ENCODE results near the gene LPCAT2.

LPCAT2 gene

GRCh38 chr16:55540221-55540620 lies 31.3 kb downstream of the LPCAT2 start:
- H3K4me3 ChIP-seq (IDR thresholded peaks at IDR 0.05; ENCODE audit: insufficient read depth, low read depth, low read length) = no peak overlapping the region
- no peak overlapping the region for H3K9ac ChIP-seq
- no peak overlapping the region for H3K27ac ChIP-seq
- no peak for TF ChIP-seq CTCF (conservative IDR thresholded peaks at IDR 0.05; ENCODE audit: low read depth, low read length)
- no peak overlapping the region for H2AFZ ChIP-seq (ENCODE audit: low read depth)
- H3K4me2 ChIP-seq = no peak overlapping the region
- H3K4me1 ChIP-seq (ENCODE audit: low read depth, poor library complexity, severe bottlenecking) = peaks cover 46% of the 10 kb centered on the region
- H3K79me2 ChIP-seq (ENCODE audit: insufficient read depth, low read depth) = no peaks in the 10 kb centered on the region
- H3K36me3 ChIP-seq (ENCODE audit: insufficient read depth) = no peaks in the 10 kb centered on the region
- H3K27me3 ChIP-seq (ENCODE audit: insufficient read depth, low read depth) = no peaks in the 10 kb centered on the region
- no peaks in the 10 kb centered on the region for H4K20me1 ChIP-seq (ENCODE audit: insufficient read depth)

GRCh38 chr16:55542459-55543082 lies 33.7 kb downstream of the LPCAT2 start:
- Histone ChIP-seq H3K27me3 (ENCODE audit: insufficient read depth, low read depth) (no peaks in the 10 kb centered on the region), H3K4me1 (ENCODE audit: low read depth, poor library complexity, severe bottlenecking) (peaks cover 22% of the 10 kb centered on the region), H3K36me3 (ENCODE audit: insufficient read depth) (no peaks in the 10 kb centered on the region), H3K27ac (no peak overlapping the region), H4K20me1 (ENCODE audit: insufficient read depth) (no peaks in the 10 kb centered on the region), H3K4me2 (no peak overlapping the region), H3K79me2 (ENCODE audit: insufficient read depth, low read depth) (no peaks in the 10 kb centered on the region), H3K9ac (no peak overlapping the region), H3K4me3 (IDR thresholded peaks at IDR 0.05; ENCODE audit: insufficient read depth, low read depth, low read length) (no peak overlapping the region), H2AFZ (ENCODE audit: low read depth) (no peak overlapping the region)
- no peak for TF ChIP-seq CTCF (conservative IDR thresholded peaks at IDR 0.05; ENCODE audit: low read depth, low read length)

GRCh38 chr16:55543472-55543871 lies 34.6 kb downstream of the LPCAT2 start:
- peaks cover 16% of the 10 kb centered on the region for H3K4me1 ChIP-seq (ENCODE audit: low read depth, poor library complexity, severe bottlenecking)
- H3K27ac ChIP-seq = no peak overlapping the region
- H3K27me3 ChIP-seq (ENCODE audit: insufficient read depth, low read depth) = no peaks in the 10 kb centered on the region
- peak; percentile 41 for TF ChIP-seq CTCF (conservative IDR thresholded peaks at IDR 0.05; ENCODE audit: low read depth, low read length)
- H3K36me3 ChIP-seq (ENCODE audit: insufficient read depth) = no peaks in the 10 kb centered on the region
- no peaks in the 10 kb centered on the region for H4K20me1 ChIP-seq (ENCODE audit: insufficient read depth)
- no peak overlapping the region for H2AFZ ChIP-seq (ENCODE audit: low read depth)
- H3K79me2 ChIP-seq (ENCODE audit: insufficient read depth, low read depth) = no peaks in the 10 kb centered on the region
- H3K9ac ChIP-seq = no peak overlapping the region
- H3K4me3 ChIP-seq (IDR thresholded peaks at IDR 0.05; ENCODE audit: insufficient read depth, low read depth, low read length) = no peak overlapping the region
- no peak overlapping the region for H3K4me2 ChIP-seq

- TF ChIP-seq CTCF (conservative IDR thresholded peaks at IDR 0.05; ENCODE audit: low read depth, low read length) = no peak
- H3K27ac ChIP-seq = no peak overlapping the region
These were observed 43.7 kb downstream of the LPCAT2 start for GRCh38 chr16:55552621-55553020.

More at GRCh38 chr16:55552621-55553020, 43.7 kb downstream of the LPCAT2 start:
- H3K9ac ChIP-seq = no peak overlapping the region
- H4K20me1 ChIP-seq (ENCODE audit: insufficient read depth) = no peaks in the 10 kb centered on the region
- no peaks in the 10 kb centered on the region for H3K36me3 ChIP-seq (ENCODE audit: insufficient read depth)
- no peak overlapping the region for H2AFZ ChIP-seq (ENCODE audit: low read depth)
- no peak overlapping the region for H3K4me2 ChIP-seq
- H3K4me3 ChIP-seq (IDR thresholded peaks at IDR 0.05; ENCODE audit: insufficient read depth, low read depth, low read length) = no peak overlapping the region
- H3K4me1 ChIP-seq (ENCODE audit: low read depth, poor library complexity, severe bottlenecking) = no peaks in the 10 kb centered on the region
- no peaks in the 10 kb centered on the region for H3K79me2 ChIP-seq (ENCODE audit: insufficient read depth, low read depth)
- H3K27me3 ChIP-seq (ENCODE audit: insufficient read depth, low read depth) = no peaks in the 10 kb centered on the region

Measured in KMS-11 (cell line).